Spleen (tissue), 11 donors: Measurements from ENCODE around the gene ST6GALNAC3. TPM values are rescaled to one million over a fixed set of nuclear protein-coding genes. Genes with fewer than 3 reads are reported as not detected.

Experiments
- DNase-seq: peaks from one replicate; pipeline ENCODE4 v3.0.0-alpha.2; 2020
- H3K27ac ChIP-seq, 8 donors: fragments of 200-600 bp; sonication (generic) in 7 of 8; 1 replicate in 4 of 8; 2 replicates in 4 of 8; pipeline versions ENCODE4 v1.5.0 to v1.8.0; 2016 to 2021; ENCODE audit warnings: inconsistent platforms in 4 of 8, mild to moderate bottlenecking in 4 of 8, moderate library complexity in 1 of 8
- H3K27me3 ChIP-seq, 7 donors: fragments of 200-600 bp; sonication (generic) in 6 of 7; replicated peaks in 1 of 7; 1 replicate in 4 of 7; 2 replicates in 3 of 7; pipeline versions ENCODE4 v1.5.0 to v1.8.0; 2016 to 2021; ENCODE audit warnings: inconsistent platforms in 3 of 7, mild to moderate bottlenecking in 1 of 7
- H3K36me3 ChIP-seq, 6 donors: fragments of 200-600 bp; sonication (generic) in 5 of 6; 1 replicate in 4 of 6; 2 replicates in 2 of 6; pipeline versions ENCODE4 v1.5.0 to v1.8.0; 2016 to 2021; ENCODE audit warnings: inconsistent platforms in 2 of 6
- H3K4me1 ChIP-seq, 6 donors: fragments of 200-600 bp; sonication (generic) in 5 of 6; 1 replicate in 3 of 6; 2 replicates in 3 of 6; pipeline versions ENCODE4 v1.5.0 to v1.8.0; 2016 to 2021; ENCODE audit warnings: inconsistent platforms in 3 of 6
- H3K4me3 ChIP-seq, 8 donors: fragments of 200-600 bp; sonication (generic) in 7 of 8; 1 replicate in 4 of 8; 2 replicates in 4 of 8; pipeline versions ENCODE4 v1.5.0 to v1.8.0; 2016 to 2021; ENCODE audit warnings: inconsistent platforms in 4 of 8, mild to moderate bottlenecking in 4 of 8, moderate library complexity in 2 of 8
- H3K9me3 ChIP-seq, 8 donors: fragments of 200-600 bp; sonication (generic) in 7 of 8; 1 replicate in 4 of 8; 2 replicates in 4 of 8; pipeline versions ENCODE4 v1.5.0 to v1.8.0; 2016 to 2021; ENCODE audit warnings: inconsistent platforms in 4 of 8
- POLR2A ChIP-seq, 3 donors: fragments of 450-650 bp; IDR thresholded peaks; one replicate each; pipeline ENCODE4 v1.5.1; 2017; ENCODE audit warnings: antibody characterized with exemption in 3 of 3, mild to moderate bottlenecking in 1 of 3
- POLR2AphosphoS5 ChIP-seq, 3 donors: sonication (generic); formaldehyde crosslinking; IDR thresholded peaks; one replicate each; pipeline ENCODE4 v1.5.1; 2017; ENCODE audit warnings: antibody characterized with exemption in 3 of 3
- WGBS, 5 donors: extraction: QIAGEN DNeasy Blood & Tissue Kit in 3 of 5; methylation state at CpG; one replicate each; pipeline versions ENCODE4 v1.1.5 to v1.1.7; 2013 to 2018; 5-methylcytosine and 5-hydroxymethylcytosine counted together
- intact Hi-C: fragments of 100-400 bp; cut with DNase I; formaldehyde crosslinking; loops from one replicate; pipeline ENCODE4 v1.15.0; 2023; ENCODE audit warnings: low total_unique reads
- polyA plus RNA-seq, 3 donors: library from polyadenylated mRNA; stranded (reverse); fragments of 200-250 nt; gene quantifications; one replicate each; pipeline ENCODE4 v1.2.1, GENCODE V29; 2013
- total RNA-seq, 7 donors: library from RNA; depleted of rRNA in 3 of 7; stranded (reverse); fragments of >200 nt in 3 of 7; fragmentation: NEBNext Ultra II Directional in 4 of 7; extraction: Animal tissue kit (Norgen Biotek cat#: 25700) in 4 of 7; gene quantifications; one replicate each; pipeline versions ENCODE4 v1.1.0 to v1.2.1, GENCODE V29; 2016 to 2021
- TF ChIP-seq, protein P1 (sequence below), 11 experiments: fragments of 200-600 bp in 7 of 11; fragments of 450-650 bp in 4 of 11; sonication (generic) in 4 of 11; IDR thresholded peaks in 8 of 11; conservative IDR thresholded peaks in 3 of 11; 1 replicate in 7 of 11; 2 replicates in 4 of 11; pipeline versions ENCODE4 v1.4.0 to v1.8.0; 2016 to 2021; ENCODE audit warnings: antibody characterized with exemption in 11 of 11, inconsistent platforms in 4 of 11, mild to moderate bottlenecking in 1 of 11
- donor health status: healthy with polysubstance abuse.
- donor health status: DM: no; HTN: no; CAD: no; lungs with moderate emphysema.
- donor health status: DM: no; HTN: no; CAD: no.
- donor health status: Bipolar disorder and iron deficiency.
- donor health status: healthy.
- donor health status: DM: no; HTN: no; CAD: no.
- donor health status: DM: yes; HTN: yes; CAD: no.

The ST6GALNAC3 gene
- total and polyA plus RNA-seq, 10 donors: 0.93 to 24.7 (median 10.1) TPM

- 80 to 86% (median 83%) methylated on average over 14 of the region's 14 CpGs for WGBS, 5 donors
- H3K9me3 ChIP-seq: no peaks in the 10 kb centered on the region
- no peak overlapping the region for H3K27ac ChIP-seq
- H3K36me3 ChIP-seq: no peaks in the 10 kb centered on the region
- no peak for DNase-seq
- H3K4me3 ChIP-seq: no peak overlapping the region
- H3K27me3 ChIP-seq: no peaks in the 10 kb centered on the region
- no peaks in the 10 kb centered on the region for H3K4me1 ChIP-seq
- intact Hi-C loops: no loop called here
- TF ChIP-seq POLR2AphosphoS5 (IDR thresholded peaks at IDR 0.05) (no peak), POLR2A (IDR thresholded peaks at IDR 0.05) (no peak)
- TF ChIP-seq, protein P1, sequence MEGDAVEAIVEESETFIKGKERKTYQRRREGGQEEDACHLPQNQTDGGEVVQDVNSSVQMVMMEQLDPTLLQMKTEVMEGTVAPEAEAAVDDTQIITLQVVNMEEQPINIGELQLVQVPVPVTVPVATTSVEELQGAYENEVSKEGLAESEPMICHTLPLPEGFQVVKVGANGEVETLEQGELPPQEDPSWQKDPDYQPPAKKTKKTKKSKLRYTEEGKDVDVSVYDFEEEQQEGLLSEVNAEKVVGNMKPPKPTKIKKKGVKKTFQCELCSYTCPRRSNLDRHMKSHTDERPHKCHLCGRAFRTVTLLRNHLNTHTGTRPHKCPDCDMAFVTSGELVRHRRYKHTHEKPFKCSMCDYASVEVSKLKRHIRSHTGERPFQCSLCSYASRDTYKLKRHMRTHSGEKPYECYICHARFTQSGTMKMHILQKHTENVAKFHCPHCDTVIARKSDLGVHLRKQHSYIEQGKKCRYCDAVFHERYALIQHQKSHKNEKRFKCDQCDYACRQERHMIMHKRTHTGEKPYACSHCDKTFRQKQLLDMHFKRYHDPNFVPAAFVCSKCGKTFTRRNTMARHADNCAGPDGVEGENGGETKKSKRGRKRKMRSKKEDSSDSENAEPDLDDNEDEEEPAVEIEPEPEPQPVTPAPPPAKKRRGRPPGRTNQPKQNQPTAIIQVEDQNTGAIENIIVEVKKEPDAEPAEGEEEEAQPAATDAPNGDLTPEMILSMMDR (IDR thresholded peaks at IDR 0.05 in 8 of 11, conservative IDR thresholded peaks at IDR 0.05 in 3 of 11): no peak
These were observed 204.7 kb downstream of the ST6GALNAC3 start for GRCh38 chr1:76279101-76279748.

GRCh38 chr1:76281306-76281705 is 206.8 kb downstream of the ST6GALNAC3 start:
- TF ChIP-seq POLR2AphosphoS5 (IDR thresholded peaks at IDR 0.05) (no peak), POLR2A (IDR thresholded peaks at IDR 0.05) (no peak)
- TF ChIP-seq, protein P1 (IDR thresholded peaks at IDR 0.05 in 8 of 11, conservative IDR thresholded peaks at IDR 0.05 in 3 of 11): no peak
- no peak overlapping the region for H3K4me3 ChIP-seq
- H3K9me3 ChIP-seq: no peaks in the 10 kb centered on the region
- 60 to 78% (median 71%) methylated on average over 2 of the region's 2 CpGs for WGBS, 5 donors
- intact Hi-C loops: no loop called here
- no peak for DNase-seq
- H3K27ac ChIP-seq: no peak overlapping the region
- H3K36me3 ChIP-seq: no peaks in the 10 kb centered on the region
- no peaks in the 10 kb centered on the region for H3K27me3 ChIP-seq
- H3K4me1 ChIP-seq: peaks cover 0 to 17% (median 0%) of the 10 kb centered on the region in 6 donors

- intact Hi-C loops: no loop called here
- Histone ChIP-seq H3K27me3 (no peaks in the 10 kb centered on the region), H3K36me3 (no peaks in the 10 kb centered on the region), H3K9me3 (no peaks in the 10 kb centered on the region), H3K4me1 (peaks cover 0 to 27% (median 0%) of the 10 kb centered on the region in 6 donors), H3K4me3 (no peak overlapping the region), H3K27ac (no peak overlapping the region)
- DNase-seq: no peak
- WGBS, 5 donors: 23 to 50% (median 40%) methylated on average over 1 of the region's 1 CpG
- TF ChIP-seq POLR2A (IDR thresholded peaks at IDR 0.05) (no peak), POLR2AphosphoS5 (IDR thresholded peaks at IDR 0.05) (no peak)
- TF ChIP-seq, protein P1 (IDR thresholded peaks at IDR 0.05 in 8 of 11, conservative IDR thresholded peaks at IDR 0.05 in 3 of 11): no peak
These were observed 210.3 kb downstream of the ST6GALNAC3 start for GRCh38 chr1:76284842-76285241.

DNA sequence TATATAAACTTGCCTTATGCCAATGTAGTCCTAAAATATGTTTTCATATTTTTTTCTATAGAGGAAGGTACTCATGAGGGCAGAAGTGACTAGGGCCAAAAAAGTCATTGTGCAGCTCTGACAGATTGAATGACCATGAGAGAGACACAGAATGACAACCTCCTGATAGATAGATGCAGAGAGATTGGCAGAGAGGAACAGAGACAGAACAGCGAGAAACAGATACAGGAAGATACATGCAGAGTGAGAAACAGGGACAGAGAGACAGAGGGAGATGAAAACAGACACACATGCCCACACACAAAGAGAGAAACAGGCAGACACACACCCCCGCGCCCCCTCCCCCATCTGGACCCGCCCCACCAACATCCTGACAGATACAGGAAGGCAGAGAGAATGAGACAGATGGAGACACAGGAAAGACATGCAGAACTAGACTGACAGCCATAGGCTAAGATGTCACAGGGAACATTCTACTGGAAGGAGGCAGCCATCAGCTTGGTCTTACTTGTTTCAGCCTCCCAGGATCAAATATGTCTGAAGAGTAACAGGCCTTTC is 211.1 kb downstream of the ST6GALNAC3 start:
- no peak overlapping the region for H3K27ac ChIP-seq
- TF ChIP-seq, protein P1 (IDR thresholded peaks at IDR 0.05 in 8 of 11, conservative IDR thresholded peaks at IDR 0.05 in 3 of 11): no peak
- TF ChIP-seq POLR2A (IDR thresholded peaks at IDR 0.05) (no peak), POLR2AphosphoS5 (IDR thresholded peaks at IDR 0.05) (no peak)
- WGBS, 5 donors: 59 to 71% (median 67%) methylated on average over 4 of the region's 4 CpGs
- H3K4me3 ChIP-seq: no peak overlapping the region
- intact Hi-C loops: no loop called here
- H3K9me3 ChIP-seq: no peaks in the 10 kb centered on the region
- no peaks in the 10 kb centered on the region for H3K36me3 ChIP-seq
- peaks cover 0 to 35% (median 4%) of the 10 kb centered on the region in 6 donors for H3K4me1 ChIP-seq
- no peaks in the 10 kb centered on the region for H3K27me3 ChIP-seq
- no peak for DNase-seq
